Stimulated activated CD4-positive, alpha-beta T cell treated with anti-CD3 and anti-CD28 coated beads, Interleukin-12 subunit alpha, Interleukin-12 subunit beta, amount 100 ng/mL, for 4 hours (primary cell): Measurements from ENCODE around the gene FAM81A.
"Not testable (repeated sequence)": the region's sequence is repeated elsewhere in the genome, so short reads cannot be mapped to it uniquely, and the experiment has no call there.

Experiments
- DNase-seq: peaks from one replicate; pipeline ENCODE4 v3.0.0-alpha.2; 2020

The FAM81A gene

DNA sequence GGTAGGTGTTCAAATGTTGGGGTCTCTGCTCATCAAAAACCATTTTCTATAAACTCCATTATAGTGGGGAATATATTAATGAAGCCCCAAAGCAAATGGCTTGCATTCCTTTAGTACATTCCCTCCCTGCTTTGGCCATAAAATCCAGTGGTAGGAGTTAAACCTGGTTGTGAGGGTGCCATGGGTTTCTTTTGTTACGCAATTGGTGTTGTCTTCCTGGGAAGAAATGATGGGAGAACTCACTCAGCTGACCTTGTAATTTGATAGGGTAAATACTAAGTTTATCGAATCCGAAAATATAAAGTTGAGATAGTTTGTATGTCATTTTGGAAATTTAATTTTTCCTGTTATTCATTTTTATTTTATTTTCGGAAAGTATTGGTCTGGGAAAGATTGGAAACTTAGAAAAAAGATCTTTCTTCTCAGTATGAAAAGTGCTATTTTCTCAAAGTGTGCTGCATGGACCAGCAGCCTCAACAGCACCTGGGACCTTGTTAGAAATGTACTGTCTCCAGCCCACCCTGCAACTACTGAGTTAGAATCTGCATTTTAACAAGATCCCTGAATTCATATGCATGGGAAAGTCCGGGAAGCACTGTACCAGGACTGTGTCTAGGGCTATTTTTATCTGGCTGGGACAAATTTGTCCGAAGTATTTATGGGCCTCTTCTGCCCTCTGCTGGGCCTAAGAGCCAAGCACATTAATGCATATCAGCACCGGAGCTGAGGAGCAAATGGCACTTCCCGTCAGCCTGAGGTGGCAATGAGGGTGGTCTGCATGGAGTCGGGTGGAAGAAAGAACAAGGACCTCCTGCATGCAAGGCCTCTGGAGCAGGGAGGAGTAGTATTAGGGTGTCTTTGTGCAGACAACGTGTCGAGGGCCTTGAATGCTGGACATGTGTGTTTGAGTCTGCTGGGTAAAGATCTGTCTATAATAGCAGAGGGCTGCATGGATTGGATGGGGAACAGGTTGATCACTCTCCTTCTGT, 54.7 kb downstream of the FAM81A start:
- DNase-seq, result peak; percentile 37

DNA sequence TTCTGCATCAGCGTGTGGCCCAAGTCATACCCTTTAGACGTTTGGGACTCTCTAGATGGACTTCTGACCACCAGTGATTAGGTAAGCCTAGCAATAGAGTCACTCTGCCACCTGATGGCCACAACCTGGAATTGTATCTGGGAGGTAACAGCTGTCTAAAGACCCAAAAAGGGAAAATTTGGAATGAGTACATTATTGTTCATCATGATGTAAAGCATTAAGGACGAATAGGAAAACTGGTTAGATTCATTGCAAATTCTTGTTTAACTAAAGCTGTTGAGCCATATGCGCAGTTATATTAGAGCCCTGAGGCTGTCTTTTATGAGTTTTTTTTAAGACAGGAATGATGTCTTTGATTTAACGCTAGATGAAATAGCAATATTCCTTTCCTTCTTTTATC, 63.6 kb downstream of the FAM81A start:
- no peak for DNase-seq

DNA sequence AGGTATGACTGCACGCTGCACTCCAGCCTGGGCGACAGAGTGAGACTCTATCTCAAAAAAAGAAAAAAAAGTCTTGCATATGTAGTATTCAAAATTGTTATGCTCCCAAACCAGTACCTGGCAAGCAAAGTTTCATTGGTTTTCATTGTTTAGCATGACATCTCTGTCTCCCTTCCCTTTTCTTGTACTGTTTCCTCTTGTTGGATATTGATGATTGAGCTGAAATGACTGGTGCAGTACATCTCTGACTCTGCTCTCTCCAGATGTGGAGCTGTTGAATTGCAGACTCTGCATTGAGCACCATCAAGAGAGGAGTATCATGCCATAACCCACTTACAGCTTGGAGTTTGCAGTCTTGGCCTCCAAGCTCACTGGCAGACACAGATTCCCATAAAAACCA, 77.2 kb downstream of the FAM81A start:
- no peak for DNase-seq

DNA sequence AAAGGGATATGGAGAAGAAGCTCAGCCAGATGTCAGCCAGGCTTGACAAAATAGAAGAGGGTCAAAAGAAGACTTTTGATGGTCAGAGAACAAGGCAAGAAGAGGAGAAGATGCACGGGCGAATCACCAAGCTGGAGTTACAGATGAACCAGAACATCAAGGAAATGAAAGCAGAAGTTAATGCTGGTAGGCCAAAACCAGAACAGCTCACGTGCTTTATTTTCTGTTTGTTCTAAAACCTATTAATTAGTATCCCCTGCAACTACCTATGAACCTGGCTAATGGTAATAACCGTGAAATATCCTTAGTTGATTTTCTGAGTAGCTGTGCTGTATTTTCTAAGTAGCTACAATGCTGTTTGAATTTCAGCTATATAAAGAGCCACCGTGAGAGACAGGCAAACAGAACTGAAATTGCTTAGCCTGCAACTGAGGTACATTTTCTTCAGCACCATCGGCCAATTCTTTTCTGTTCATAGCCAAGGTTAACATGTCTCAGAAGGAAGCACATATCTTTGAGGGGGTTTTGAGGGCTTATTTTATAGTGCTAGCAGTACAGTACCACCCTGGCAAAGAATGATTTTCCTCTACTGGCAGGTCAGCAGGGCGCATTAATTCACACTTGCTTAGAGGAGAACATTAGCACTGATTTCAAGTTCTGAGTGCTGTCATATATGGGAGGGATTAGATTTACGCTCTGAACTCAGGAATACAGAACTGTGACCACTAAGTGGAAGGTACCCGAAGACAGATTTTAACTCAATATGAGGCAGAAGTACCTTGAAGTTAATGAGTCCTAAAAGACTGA, 78.9 kb downstream of the FAM81A start:
- DNase-seq, result no peak

DNA sequence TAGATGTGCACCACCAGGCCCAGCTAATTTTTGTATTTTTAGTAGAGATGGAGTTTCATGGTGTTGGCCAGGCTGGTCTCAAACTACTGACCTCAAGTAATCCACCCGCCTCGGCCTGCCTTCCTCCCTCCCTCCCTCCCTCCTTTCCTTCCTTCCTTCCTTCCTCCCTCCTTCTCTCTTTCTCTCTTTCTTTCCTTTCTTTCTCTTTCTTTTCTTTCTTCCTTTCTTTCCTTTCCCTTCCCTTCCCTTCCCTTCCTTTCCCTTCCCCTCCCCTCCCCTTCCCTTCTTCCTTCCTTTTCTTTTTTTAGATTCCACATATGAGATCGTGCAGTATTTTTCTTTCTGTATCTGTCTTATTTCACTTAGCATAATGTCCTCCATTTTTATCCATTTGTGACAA, 81.3 kb downstream of the FAM81A start:
- no peak for DNase-seq

DNA sequence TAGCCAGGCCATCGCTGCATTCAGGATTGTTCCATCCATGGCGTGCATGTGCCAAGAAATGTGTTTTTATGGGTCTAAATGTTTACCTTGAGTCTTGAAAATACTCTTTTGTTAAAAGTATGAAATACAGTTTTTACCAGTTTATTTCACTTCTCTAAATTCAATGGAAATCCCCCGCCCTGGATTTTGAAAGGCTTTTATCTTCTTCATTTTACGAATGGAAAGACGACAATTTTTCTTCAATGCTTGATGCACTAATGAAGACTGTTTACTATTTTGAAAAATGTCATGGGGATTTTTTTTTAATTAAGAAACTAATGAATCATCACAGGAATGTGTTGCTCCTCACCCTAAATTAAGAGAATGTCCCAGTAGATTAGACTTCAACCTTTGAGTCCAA, 83.5 kb downstream of the FAM81A start:
- DNase-seq, result no peak

DNA sequence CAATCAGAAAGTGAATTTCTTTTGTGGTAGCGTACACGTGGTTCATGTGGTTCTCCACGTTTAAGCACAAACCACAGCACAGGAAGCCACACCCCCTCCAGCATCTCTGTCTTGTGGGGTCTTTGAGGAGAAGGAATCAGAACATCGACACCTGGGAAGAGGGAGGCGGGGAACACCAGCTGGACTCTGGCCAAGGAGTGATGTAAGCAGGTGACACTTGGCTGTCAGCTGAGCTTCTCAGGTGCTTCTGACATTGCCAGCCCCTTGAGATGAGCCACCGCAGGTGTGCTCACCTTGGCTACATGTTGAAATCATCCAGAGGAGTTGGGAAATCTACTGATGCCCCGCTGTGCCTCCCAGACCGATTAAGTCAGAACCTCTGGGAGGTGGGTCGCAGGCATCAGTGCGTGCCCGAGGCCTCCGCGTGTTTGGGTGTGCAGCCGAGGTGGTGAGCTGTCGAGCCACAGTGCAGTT, 85.0 kb downstream of the FAM81A start:
- DNase-seq, result no peak

DNA sequence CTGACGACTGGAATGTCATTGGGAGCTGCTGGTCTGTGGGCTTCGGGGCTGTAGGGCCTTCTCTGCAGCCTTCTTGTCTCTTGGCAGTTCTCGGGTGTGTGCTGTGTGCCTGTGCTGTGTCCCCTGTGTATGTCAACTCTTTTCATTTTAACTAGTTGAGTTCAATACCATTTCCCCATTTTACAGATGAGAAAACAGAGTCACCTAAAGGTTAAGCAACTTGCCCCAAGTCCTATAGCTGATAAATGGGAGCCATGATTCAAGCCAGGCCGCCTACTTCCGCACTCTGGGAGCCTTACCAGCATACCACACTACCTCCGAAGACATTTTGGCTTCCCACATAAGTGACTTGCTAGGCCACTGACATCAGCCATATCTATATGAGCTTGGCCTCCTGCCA, 85.7 kb downstream of the FAM81A start:
- DNase-seq, result no peak

DNA sequence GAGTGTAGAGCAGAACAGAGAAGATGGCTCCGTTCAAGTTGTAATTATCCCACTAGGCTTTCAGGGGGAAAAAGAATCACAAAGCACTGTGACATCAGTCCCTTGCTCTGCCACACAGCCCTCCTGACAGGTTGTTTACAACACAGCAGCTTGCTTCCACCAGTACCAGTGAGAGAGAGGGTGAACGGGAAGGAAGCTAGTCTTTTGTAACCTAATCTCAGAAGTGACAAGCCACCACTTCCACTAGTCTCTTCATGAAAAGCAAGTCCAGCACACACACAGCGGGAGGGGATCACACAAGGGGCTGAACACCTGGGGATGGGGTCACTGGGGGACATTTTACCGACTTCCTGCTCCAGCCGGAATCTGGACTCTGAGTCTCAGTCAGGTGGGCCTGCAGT, 86.3 kb downstream of the FAM81A start:
- DNase-seq, result no peak

DNA sequence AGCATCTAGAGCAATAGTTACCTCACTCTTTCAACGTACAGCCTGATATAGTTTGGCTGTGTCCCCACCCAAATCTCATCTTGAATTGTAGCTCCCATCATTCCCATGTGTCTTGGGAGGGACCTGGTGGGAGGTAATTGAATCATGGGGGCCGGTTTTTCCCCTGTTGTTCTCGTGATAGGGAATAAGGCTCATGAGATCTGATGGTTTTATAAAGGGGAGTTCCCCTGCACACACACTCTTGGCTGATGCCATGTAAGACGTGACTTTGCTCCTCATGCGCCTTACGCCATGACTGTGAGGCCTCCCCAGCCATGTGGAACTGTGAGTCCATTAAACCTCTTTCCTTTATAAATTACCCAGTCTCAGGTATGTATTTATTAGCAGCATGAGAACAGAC, 88.5 kb downstream of the FAM81A start:
- DNase-seq, result not testable (repeated sequence)

DNA sequence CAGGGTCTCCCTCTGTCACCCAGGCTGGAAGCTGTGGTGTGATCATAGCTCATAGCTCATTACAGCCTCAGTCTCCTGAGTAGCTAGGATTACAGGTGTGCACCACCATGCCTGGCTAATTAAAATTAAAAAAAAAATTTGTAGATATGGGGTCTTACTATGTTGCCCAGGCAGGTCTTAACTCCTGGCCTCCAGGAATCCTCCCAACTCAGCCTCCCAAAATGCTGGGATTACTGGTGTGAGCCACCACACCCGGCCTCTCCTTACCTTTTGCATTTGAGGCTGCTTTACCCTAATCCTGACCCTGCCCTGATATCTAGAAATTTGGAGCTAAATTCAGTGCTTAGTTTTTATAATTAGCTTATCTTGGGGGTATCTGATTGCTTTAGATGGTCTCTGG, 90.4 kb downstream of the FAM81A start:
- no peak for DNase-seq

DNA sequence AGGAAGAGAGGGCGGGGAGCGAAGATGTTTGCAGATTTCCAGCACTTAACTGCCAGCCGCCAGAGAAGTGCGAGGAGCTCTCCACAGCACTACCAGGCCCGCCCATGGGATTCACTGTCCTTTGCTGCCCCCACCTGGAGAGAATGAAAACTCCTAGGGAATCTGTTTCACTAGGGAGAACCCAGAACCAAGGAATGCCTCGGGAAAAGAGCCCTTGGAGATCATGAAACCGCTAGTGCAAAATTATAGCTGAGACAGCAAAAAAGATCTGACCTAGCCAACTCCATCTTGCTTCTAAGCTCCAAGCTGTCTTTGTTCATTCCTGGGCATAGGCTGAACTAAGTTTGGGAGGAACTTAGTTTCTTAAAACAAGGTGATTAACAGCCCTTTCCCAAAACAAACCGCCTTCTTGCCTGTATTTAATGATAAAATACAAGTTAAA, 91.0 kb downstream of the FAM81A start:
- DNase-seq, result peak; percentile 58

DNA sequence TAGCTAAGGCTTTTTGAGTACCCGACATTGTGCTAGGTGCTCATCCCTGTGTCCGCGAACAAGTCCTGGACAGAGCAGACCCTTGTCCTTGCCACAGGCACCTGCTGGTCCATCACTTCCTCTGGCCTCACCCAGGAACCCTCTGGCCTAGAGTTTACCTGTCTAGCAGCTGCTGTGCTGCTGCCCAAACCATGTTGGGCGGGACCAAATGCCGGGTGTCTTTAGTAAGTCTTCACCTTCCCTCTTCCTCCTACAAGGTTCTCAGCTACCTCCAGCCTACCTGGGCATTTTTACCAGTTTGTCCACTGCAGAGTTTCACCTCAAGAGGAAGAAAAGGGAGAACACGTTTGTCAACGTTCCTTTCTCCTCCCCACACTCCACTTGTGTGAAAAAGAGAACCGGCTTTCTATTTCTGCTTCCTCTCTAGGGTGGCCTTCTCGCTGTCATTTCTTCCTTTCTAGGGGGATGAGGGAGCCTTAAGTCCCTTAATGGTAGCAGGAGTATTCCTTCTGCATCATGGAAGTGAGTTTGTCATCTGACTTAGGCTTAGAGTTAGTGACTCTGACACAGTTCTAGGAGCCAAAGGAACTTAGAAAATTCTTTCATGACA, 93.2 kb downstream of the FAM81A start:
- no peak for DNase-seq

DNA sequence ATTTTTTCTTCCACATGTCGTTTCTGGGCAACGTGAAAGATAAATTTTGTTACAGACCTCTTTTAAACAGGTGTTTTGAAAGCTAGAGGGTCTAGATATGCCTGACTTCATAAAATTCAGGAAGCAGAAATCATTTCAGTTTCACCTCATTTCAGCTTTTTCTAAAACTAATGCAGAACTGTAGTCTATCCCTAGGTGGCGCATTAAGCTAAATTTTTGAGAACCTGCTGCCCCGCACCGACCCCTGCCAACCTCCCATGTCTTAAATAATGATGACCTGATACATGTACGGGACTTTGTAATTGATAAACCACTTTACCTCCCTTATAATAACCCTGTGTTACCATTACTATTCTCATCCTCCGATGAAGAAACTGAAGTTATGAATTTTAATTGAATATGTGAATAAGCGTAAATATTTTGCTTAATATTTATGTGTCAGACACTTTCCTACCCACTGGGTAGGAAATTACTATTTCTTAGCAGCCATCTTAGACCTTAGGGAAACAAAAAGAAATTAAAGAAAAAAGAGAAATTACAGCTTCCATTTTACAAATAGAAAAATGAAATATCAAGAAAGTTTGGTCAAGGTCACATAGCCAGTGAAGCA, 94.9 kb downstream of the FAM81A start:
- no peak for DNase-seq

DNA sequence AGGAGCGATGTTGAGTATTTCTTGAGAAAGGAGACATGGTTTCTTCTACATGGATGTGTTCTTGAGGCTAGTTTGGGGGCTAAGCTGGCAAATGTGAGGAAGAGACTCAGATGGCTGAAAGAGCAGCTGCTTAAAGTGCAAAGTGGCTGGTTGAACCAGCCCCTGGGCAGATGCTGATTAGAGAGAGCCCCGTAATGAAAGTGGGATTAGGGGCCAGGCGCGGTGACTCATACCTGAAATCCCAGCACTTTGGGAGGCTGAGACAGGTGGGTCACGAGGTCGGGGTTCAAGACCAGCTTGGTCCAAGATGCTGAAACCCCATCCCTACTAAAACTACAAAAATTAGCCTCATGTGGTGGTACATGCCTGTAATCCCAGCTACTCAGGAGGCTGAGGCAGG, 98.6 kb downstream of the FAM81A start:
- DNase-seq, result no peak

DNA sequence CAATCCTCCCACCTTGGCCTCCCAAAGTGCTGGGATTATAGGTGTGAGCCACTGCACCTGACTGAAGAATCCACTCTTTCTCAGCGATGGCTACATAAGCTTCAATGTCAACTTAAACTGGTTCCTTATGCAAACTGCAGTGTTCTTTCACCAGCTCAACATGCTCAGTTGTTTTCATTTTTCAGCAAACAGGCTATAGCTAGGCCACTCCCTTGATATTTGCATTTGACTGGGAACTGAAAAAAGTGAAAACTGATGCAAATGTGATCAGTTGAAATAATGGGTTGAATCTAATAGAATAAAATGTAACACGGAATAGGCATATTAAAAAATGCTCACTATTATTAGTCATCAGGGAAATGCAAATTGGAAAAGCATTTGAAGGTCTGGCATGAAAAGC, 99.4 kb downstream of the FAM81A start:
- DNase-seq, result no peak

DNA sequence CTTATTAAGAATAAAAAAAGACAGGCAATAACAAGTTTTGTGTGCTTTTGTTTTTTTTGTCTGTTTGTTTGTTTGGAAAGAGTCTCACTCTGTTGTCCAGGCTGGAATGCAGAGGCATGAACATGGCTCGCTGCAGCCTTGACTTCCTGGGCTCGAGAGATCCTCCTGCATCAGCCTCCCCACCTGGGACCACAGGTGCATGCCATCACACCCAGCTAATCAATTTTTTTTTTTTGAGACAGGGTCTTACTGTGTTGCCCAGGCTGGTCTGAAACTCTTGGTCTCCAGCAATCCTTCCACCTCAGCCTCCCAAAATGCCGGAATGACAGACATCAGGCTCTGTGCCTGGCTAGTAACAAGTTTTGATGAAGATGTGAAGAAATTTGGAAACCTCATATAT, 100.5 kb downstream of the FAM81A start:
- no peak for DNase-seq

DNA sequence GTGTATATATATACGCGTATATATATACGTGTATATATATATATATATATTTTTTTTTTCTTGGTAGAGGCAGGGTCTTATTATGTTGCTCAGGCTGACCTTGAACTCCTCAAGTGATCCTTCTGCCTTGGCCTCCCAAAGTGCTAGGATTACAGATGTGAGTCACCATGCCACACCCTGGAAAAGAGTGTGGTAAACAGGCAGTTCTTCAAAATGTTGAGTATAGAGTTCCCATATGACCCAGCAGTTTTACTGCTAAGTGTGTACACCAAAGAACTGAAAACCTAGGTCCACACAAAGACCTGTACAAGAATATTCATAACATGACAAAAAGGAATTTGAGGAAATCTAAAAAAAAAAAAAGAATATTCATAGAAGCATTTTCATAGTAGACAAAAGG, 101.8 kb downstream of the FAM81A start:
- DNase-seq, result no peak

DNA sequence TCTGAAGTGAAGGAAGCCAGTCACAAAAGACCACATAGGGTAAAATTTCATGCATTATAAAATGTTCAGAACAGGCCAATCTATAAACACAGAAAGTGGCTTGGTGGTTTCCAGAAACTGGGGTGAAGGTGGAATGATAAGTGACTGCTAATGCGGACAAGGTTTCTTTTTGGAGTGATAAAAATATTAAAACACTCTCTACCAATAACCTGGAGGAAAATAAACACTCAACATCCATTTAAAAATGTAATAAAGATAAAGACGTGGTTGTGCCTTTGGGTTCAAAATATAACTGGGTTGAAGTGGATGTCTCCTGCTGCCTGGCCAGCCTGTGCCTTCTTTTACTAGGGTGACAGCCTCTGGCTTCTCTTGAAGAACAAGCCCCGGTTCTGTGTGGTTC, 102.7 kb downstream of the FAM81A start:
- DNase-seq, result no peak

DNA sequence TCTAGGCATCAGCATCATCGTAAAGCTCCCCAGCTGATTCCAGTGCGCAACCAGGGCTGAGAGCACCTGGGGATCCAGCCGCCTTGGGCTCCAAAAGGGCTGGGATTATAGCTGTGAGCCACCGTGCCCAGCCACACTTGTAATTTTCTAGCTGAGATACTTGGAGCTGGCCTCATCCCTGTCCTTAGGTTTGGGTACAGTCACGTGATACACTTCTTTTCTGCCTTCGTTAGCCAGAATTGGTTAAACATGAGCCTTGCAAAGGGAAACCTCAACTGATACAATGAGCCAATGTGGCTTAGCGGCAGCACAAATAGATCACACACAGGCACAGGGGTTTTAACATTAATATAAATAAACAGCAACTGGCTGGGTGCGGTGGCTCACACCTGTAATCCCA, 103.8 kb downstream of the FAM81A start:
- DNase-seq, result no peak

DNA sequence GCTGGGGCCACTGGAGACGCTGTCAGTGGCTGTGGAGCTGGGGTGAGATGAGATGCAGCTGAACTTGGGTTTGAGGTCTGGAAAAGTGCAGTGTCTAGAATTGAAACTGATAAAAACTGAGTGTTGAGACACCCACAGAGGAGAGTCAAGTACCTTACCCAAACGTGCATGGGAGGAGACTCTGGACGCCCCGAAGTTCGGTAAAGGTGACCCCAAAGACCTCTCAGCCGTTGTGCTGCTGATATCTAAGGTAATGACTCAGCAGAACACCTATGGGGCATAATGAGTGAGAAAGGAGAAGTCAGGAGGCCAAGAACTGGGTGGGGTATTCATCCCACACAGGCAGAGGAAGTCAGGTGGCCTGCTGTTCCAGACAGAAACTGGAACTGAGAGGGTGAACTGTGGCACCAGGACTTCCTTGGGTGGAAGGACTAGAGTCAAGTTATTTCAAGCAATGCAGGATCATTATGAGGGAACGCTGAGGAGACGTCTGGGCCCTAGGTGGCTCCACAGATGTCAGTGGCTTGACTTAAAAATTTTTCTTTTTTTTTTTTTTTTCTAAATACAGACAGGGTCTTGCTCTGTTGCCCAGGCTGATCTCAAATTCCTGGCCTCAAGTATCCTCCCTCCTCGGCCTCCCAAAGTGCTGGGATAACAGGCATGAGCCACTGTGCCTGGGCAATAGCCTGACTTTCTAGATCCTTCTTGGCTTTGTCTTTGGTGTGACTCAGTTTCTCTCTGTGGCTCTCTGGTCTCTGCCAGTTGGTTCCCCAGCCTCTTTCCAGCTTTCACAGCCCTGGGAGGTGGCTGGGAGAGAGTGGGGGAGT, 105.9 kb downstream of the FAM81A start:
- no peak for DNase-seq

DNA sequence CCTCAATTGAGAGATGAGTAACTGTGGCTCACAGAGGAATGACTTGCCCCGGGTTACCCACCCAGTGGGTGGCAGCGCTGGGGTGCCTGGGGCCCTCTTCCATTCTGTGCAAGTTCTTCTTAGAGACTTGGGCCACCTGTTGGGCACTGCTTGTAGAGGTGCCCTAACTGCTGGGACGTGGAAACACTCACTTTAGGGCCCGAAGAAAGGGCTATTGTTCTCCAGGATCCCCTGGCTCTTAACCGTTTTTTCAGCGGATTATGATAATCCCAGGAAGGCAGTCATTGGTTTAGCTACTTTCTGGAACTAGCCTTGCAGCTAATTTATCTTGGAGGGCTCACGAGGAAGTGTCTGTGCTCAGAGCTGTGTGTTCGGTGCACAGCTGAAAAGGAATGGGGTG, 107.6 kb downstream of the FAM81A start:
- DNase-seq, result no peak
